Mesendoderm (in vitro differentiated cells): ENCODE measurements around the gene HMGB1.
"Not testable (repeated sequence)": the region's sequence is repeated elsewhere in the genome, so short reads cannot be mapped to it uniquely, and the experiment has no call there.

Source experiments
- DNase-seq: peaks from one replicate; pipeline ENCODE4 v3.0.0; 2013
- H2AK5ac ChIP-seq: 2 replicates; pipeline ENCODE4 v1.6.1; 2013; ENCODE audit warnings: low read length, inconsistent platforms
- H2BK120ac ChIP-seq: 2 replicates; pipeline ENCODE4 v1.6.1; 2013; ENCODE audit warnings: low read depth, mild to moderate bottlenecking, low read length, moderate library complexity, mixed read lengths
- H2BK15ac ChIP-seq: replicated peaks from 2 replicates; pipeline ENCODE4 v1.6.1; 2013; ENCODE audit warnings: low read depth, mild to moderate bottlenecking, moderate library complexity
- H2BK5ac ChIP-seq: 2 replicates; pipeline ENCODE4 v1.6.1; 2013; ENCODE audit warnings: low read length, inconsistent platforms
- H3K18ac ChIP-seq: 2 replicates; pipeline ENCODE4 v1.6.1; 2013; ENCODE audit warnings: mild to moderate bottlenecking, low read length, mixed read lengths
- H3K23ac ChIP-seq: one replicate; pipeline ENCODE4 v1.6.1; 2013; ENCODE audit warnings: low read length
- H3K27ac ChIP-seq: 2 replicates; pipeline ENCODE4 v1.5.1; 2013; ENCODE audit warnings: low read depth, mild to moderate bottlenecking, inconsistent platforms, low read length, moderate library complexity
- H3K27me3 ChIP-seq: 2 replicates; pipeline ENCODE4 v1.6.1; 2013; ENCODE audit warnings: low read length, control low read depth, mild to moderate bottlenecking, inconsistent platforms; ENCODE audit not compliant: insufficient read depth, poor library complexity
- H3K36me3 ChIP-seq: 2 replicates; pipeline ENCODE4 v1.6.1; 2013; ENCODE audit warnings: low read length, inconsistent platforms; ENCODE audit not compliant: control insufficient read depth, insufficient read depth
- H3K4ac ChIP-seq: one replicate; pipeline ENCODE4 v1.6.1; 2013; ENCODE audit warnings: low read depth, mild to moderate bottlenecking, low read length, moderate library complexity
- H3K4me1 ChIP-seq: 2 replicates; pipeline ENCODE4 v1.6.1; 2013; ENCODE audit warnings: low read depth, low read length, inconsistent platforms; ENCODE audit not compliant: control insufficient read depth
- H3K4me2 ChIP-seq: 2 replicates; pipeline ENCODE4 v1.6.1; 2013; ENCODE audit warnings: low read length
- H3K4me3 ChIP-seq: 2 replicates; pipeline ENCODE4 v1.5.1; 2013; ENCODE audit warnings: mild to moderate bottlenecking, low read length
- H3K56ac ChIP-seq: one replicate; pipeline ENCODE4 v1.6.1; 2013; ENCODE audit warnings: low read length
- H3K79me1 ChIP-seq: 2 replicates; pipeline ENCODE4 v1.6.1; 2013; ENCODE audit warnings: low read length, inconsistent platforms
- H3K79me2 ChIP-seq: 2 replicates; pipeline ENCODE4 v1.6.1; 2013; ENCODE audit warnings: mild to moderate bottlenecking, low read length; ENCODE audit not compliant: control insufficient read depth, insufficient read depth
- H3K9ac ChIP-seq: 2 replicates; pipeline ENCODE4 v1.6.1; 2013; ENCODE audit warnings: low read length, inconsistent platforms
- H4K5ac ChIP-seq: one replicate; pipeline ENCODE4 v1.6.1; 2013; ENCODE audit warnings: low read length
- H4K8ac ChIP-seq: one replicate; pipeline ENCODE4 v1.6.1; 2013; ENCODE audit warnings: low read depth, mild to moderate bottlenecking, control low read depth, low read length, moderate library complexity
- WGBS: extraction: QIAGEN DNeasy Blood & Tissue Kit; methylation state at CpG from one replicate; pipeline ENCODE4 v1.1.7; 2013; ENCODE audit warnings: low lambda C conversion rate, missing lambda C conversion rate; ENCODE audit not compliant: insufficient coverage; ENCODE audit errors: extremely low coverage; 5-methylcytosine and 5-hydroxymethylcytosine counted together

HMGB1 gene

DNA sequence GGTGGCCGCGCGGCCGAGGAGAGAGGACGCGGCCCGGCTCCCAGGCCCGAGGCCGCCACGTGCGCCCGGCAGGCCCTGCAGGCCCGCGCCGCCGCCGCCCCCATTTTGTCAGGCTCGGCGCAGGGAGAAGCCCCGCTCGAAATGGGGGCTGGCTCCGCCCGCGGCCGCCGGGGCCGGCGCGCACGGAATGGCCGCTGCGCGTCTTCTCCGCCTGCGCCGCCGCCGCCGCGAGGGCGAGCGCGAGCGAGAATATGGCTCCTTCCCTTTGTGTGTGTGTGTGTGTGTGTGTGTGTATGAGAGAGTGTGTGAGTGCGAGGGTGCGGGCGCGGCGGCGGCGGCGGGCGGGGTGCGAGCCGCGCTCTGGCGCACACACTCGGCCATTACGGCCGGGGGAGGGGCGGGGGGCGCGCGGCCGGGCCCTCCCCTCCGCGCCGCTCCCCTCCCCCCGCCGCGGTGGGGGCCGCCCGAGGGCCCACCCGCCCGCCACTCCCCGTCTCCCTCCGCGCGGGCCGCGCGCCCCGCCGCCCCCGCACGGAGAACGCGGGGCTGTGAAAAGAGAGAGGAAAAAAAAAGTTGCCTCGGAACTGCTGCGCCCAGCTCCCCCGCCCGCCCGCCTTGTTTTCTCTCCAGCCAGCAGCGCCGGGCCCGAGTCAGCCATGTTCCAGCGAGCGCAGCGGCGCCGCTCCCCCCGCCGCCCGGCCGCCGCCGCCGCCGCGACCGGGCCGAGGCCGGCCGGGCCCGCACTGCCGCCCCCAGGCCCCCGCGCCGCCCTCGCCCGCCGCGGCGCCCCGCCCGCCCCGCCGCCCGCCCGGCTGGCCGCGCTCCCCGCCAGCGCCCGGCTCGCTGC is 1.0 kb downstream of the HMGB1 start:
- H3K23ac ChIP-seq, result peak overlapping the region; percentile 89
- peak overlapping the region; percentile 99 for H3K18ac ChIP-seq
- no peak overlapping the region for H2BK5ac ChIP-seq
- no peak overlapping the region for H4K5ac ChIP-seq
- peak overlapping the region; percentile 85 for H2BK120ac ChIP-seq
- DNase-seq, result peak; percentile 82
- peak overlapping the region; percentile 97 for H3K4me3 ChIP-seq
- no CpG with 5 or more reads among the region's 136 CpGs for WGBS
- H3K4me2 ChIP-seq, result no peak overlapping the region
- H2AK5ac ChIP-seq, result no peak overlapping the region
- peaks cover 18% of the 10 kb centered on the region for H3K79me2 ChIP-seq
- H4K8ac ChIP-seq, result peak overlapping the region; percentile 95
- H2BK15ac ChIP-seq, result no peak overlapping the region
- no peaks in the 10 kb centered on the region for H3K27me3 ChIP-seq
- peak overlapping the region; percentile 99 for H3K4ac ChIP-seq
- H3K27ac ChIP-seq, result peak overlapping the region; percentile 99
- peaks cover 2% of the 10 kb centered on the region for H3K79me1 ChIP-seq
- no peaks in the 10 kb centered on the region for H3K4me1 ChIP-seq
- peaks cover 5% of the 10 kb centered on the region for H3K36me3 ChIP-seq
- peak overlapping the region; percentile 95 for H3K56ac ChIP-seq
- H3K9ac ChIP-seq, result peak overlapping the region; percentile 92

DNA sequence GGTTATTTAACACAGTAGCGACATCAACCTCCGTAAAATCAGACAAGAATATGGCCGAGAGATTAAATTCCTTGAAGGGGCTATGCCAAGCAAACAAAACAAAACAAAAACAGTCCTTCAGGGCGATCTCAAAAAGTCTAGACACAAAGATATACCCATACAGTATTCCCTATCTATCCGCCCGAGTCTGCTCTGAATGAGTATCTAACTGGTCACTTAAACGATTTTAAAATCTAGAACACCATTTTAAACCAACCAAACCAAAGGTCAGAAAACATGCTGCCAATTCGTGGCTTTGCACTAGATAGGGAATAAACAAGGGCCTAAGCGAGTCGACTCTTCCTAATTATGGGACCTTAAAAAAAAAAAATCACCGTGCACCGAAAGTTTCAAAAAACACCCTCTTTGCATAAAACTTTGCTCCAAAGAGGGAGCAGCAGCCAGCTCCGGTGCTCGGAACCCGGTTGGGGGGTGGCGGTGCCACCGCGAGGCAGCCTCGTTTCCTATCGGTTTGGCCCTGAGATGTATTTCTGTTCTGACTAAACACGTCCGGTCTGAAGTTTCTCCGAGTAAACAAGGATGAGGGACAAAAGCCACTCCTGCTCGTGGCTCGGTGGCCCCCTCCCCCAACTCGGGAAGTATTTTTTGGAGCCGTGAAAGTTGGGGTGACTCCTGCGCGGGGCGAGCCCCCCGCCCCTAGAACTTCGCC is 1.8 kb downstream of the HMGB1 start:
- peaks cover 5% of the 10 kb centered on the region for H3K36me3 ChIP-seq
- peak overlapping the region; percentile 99 for H3K27ac ChIP-seq
- H2BK5ac ChIP-seq, result no peak overlapping the region
- H2BK120ac ChIP-seq, result no peak overlapping the region
- H2BK15ac ChIP-seq, result no peak overlapping the region
- H3K56ac ChIP-seq, result peak overlapping the region; percentile 95
- H4K5ac ChIP-seq, result no peak overlapping the region
- H3K79me1 ChIP-seq, result peaks cover 2% of the 10 kb centered on the region
- no peak overlapping the region for H4K8ac ChIP-seq
- peak overlapping the region; percentile 15 for H3K4me2 ChIP-seq
- peak overlapping the region; percentile 92 for H3K9ac ChIP-seq
- peak; percentile 48 for DNase-seq
- H3K18ac ChIP-seq, result peak overlapping the region; percentile 99
- no CpG with 5 or more reads among the region's 32 CpGs for WGBS
- H3K4ac ChIP-seq, result peak overlapping the region; percentile 38
- H3K23ac ChIP-seq, result peak overlapping the region; percentile 89
- peak overlapping the region; percentile 97 for H3K4me3 ChIP-seq
- H3K4me1 ChIP-seq, result no peaks in the 10 kb centered on the region
- H3K27me3 ChIP-seq, result no peaks in the 10 kb centered on the region
- peaks cover 18% of the 10 kb centered on the region for H3K79me2 ChIP-seq
- no peak overlapping the region for H2AK5ac ChIP-seq

DNA sequence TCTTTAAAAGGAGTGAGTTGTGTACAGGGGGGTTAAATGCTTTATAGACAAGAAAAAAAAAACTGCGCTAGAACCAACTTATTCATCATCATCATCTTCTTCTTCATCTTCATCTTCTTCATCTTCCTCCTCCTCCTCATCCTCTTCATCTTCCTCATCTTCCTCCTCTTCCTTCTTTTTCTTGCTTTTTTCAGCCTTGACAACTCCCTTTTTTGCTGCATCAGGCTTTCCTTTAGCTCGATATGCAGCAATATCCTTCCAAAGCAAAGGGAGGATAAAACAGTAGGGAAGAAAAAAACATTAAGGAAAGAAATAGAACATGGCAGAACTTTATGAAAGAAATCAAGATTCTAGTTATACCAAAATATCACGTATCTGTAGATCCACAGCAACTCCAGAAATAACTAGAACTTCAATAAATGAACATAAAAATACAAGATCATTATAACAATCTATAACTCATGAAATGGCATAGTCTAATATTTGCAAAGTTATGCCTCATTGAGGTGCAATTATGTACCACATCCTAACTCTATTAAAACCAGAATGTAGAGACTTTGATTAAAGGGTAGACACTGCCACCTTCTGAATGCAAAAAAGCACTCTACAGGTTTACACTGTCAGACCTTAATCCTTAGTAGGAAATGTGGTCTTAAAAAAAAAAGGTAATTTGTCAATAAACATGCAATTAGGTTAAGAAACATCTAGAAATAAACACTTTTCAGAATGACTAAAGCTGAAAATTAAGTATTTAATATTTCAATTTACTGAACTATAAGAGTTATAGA is 4.3 kb downstream of the HMGB1 start:
- not testable (repeated sequence) for H3K36me3 ChIP-seq, H3K27ac ChIP-seq, H3K23ac ChIP-seq, H2BK5ac ChIP-seq, H3K56ac ChIP-seq, H4K8ac ChIP-seq, H2BK15ac ChIP-seq, H3K4me3 ChIP-seq, H4K5ac ChIP-seq, H3K79me1 ChIP-seq, H3K9ac ChIP-seq, H3K4me2 ChIP-seq, H3K27me3 ChIP-seq, H3K18ac ChIP-seq, H2BK120ac ChIP-seq, H3K4me1 ChIP-seq, DNase-seq, H2AK5ac ChIP-seq, H3K4ac ChIP-seq
- WGBS, result no CpG with 5 or more reads among the region's 3 CpGs
- peaks cover 18% of the 10 kb centered on the region for H3K79me2 ChIP-seq

DNA sequence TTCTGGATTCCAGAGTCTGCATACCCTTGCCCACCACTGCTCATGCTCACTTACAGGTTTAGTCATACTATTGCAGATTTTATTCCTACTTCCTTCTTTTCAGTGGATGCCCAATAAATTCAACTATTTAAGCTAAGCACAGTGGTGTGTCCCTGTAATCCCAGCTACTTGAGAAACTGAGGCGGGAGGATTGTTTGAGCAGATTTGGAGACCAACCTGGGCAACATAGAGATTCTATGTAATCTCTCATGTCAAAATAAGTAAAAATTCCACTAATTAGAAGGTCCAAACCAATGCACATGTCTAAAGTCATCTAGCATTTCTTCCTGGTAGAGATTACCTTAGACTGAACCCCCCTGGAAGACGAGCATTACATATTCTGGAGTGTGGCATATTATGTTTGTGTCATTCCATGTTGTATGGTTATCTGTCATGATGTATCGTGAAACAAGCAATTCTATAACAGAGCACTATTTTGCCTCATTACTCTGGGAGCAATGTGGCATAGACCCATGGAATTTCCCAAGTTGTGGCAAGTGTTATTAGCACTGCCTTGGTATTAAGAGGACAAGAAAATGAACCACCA is 8.3 kb downstream of the HMGB1 start:
- no CpG with 5 or more reads among the region's 3 CpGs for WGBS
- Histone ChIP-seq H4K5ac (no peak overlapping the region), H3K79me1 (peaks cover 2% of the 10 kb centered on the region), H3K4me3 (no peak overlapping the region), H3K4me1 (no peaks in the 10 kb centered on the region), H2BK15ac (no peak overlapping the region), H3K18ac (no peak overlapping the region), H3K9ac (no peak overlapping the region), H3K4ac (no peak overlapping the region), H2BK5ac (no peak overlapping the region), H3K4me2 (no peak overlapping the region), H3K56ac (no peak overlapping the region), H2BK120ac (no peak overlapping the region), H3K23ac (no peak overlapping the region), H3K27me3 (no peaks in the 10 kb centered on the region), H3K27ac (no peak overlapping the region), H3K79me2 (no peaks in the 10 kb centered on the region), H3K36me3 (peaks cover 4% of the 10 kb centered on the region), H4K8ac (no peak overlapping the region), H2AK5ac (no peak overlapping the region)
- no peak for DNase-seq

DNA sequence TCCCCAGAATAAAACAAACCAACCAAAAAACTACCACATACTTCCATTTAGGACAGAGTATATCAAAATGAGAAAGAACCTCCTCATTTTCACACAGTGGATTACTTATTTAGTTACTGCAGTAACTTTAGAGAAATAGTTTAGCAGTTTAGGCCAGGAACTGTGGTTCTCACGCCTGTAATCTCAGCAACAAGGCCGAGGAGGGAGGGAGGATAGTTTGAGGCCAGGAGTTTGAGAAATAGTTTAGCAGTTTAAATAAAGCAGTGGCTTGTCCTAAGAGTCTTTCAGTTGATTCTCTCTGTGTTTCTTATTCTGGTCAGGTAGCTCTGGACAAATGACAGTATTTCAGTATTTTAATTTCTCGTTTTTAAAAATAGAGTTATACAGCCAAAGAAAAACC is 9.4 kb downstream of the HMGB1 start:
- no peaks in the 10 kb centered on the region for H3K36me3 ChIP-seq
- no peak overlapping the region for H2BK5ac ChIP-seq
- no peak overlapping the region for H3K4me2 ChIP-seq
- H3K27ac ChIP-seq, result no peak overlapping the region
- no peak overlapping the region for H2AK5ac ChIP-seq
- H3K18ac ChIP-seq, result no peak overlapping the region
- H3K4ac ChIP-seq, result no peak overlapping the region
- WGBS, result no CpG with 5 or more reads among the region's 3 CpGs
- H4K5ac ChIP-seq, result no peak overlapping the region
- no peak overlapping the region for H3K4me3 ChIP-seq
- no peaks in the 10 kb centered on the region for H3K79me2 ChIP-seq
- no peak overlapping the region for H3K23ac ChIP-seq
- H2BK15ac ChIP-seq, result no peak overlapping the region
- no peak overlapping the region for H3K56ac ChIP-seq
- H3K79me1 ChIP-seq, result no peaks in the 10 kb centered on the region
- no peak overlapping the region for H3K9ac ChIP-seq
- H4K8ac ChIP-seq, result no peak overlapping the region
- H3K27me3 ChIP-seq, result no peaks in the 10 kb centered on the region
- H3K4me1 ChIP-seq, result no peaks in the 10 kb centered on the region
- no peak overlapping the region for H2BK120ac ChIP-seq
- no peak for DNase-seq
